Endodermal cell (in vitro differentiated cells): ENCODE data around the gene KAZN. TPM values are rescaled to one million over a fixed set of nuclear protein-coding genes. Genes with fewer than 3 reads are reported as not detected.
A peak's percentile ranks its signal among the peaks of the same experiment; 100 is the strongest.

ENCODE experiments used
- DNase-seq: peaks from one replicate; pipeline ENCODE4 v3.0.0-alpha.2; 2017
- H3K27ac ChIP-seq: 2 replicates; pipeline ENCODE4 v1.5.1; 2013; ENCODE audit warnings: mild to moderate bottlenecking, low read depth, low read length, moderate library complexity
- H3K27me3 ChIP-seq: 2 replicates; pipeline ENCODE4 v1.6.1; 2013; ENCODE audit warnings: mild to moderate bottlenecking, low read length, moderate library complexity; ENCODE audit not compliant: insufficient read depth, control insufficient read depth, poor library complexity, severe bottlenecking
- H3K36me3 ChIP-seq: 2 replicates; pipeline ENCODE4 v1.7.0; 2013; ENCODE audit warnings: mild to moderate bottlenecking, low read length, moderate library complexity; ENCODE audit not compliant: control insufficient read depth, insufficient read depth
- H3K4me1 ChIP-seq: one replicate; pipeline ENCODE4 v1.7.0; 2013; ENCODE audit warnings: low read length; ENCODE audit not compliant: control insufficient read depth, insufficient read depth
- H3K4me3 ChIP-seq: 2 replicates; pipeline ENCODE4 v1.5.1; 2013; ENCODE audit warnings: mild to moderate bottlenecking, low read length, moderate library complexity
- H3K9ac ChIP-seq: 2 replicates; pipeline ENCODE4 v1.6.1; 2013; ENCODE audit warnings: mild to moderate bottlenecking, low read length, moderate library complexity; ENCODE audit not compliant: poor library complexity, severe bottlenecking; ENCODE audit errors: extremely low read depth
- H3K9me3 ChIP-seq: 2 replicates; pipeline ENCODE4 v1.6.1; 2013; ENCODE audit warnings: mild to moderate bottlenecking, low read length, moderate library complexity; ENCODE audit not compliant: control insufficient read depth
- H3K27ac Mint-ChIP-seq: 2 replicates; pipeline ENCODE4 v1.8.0; 2020; ENCODE audit warnings: mixed read lengths
- H3K27me3 Mint-ChIP-seq: 2 replicates; pipeline ENCODE4 v1.8.0; 2021; ENCODE audit warnings: mild to moderate bottlenecking, mixed read lengths; ENCODE audit not compliant: insufficient read depth
- H3K36me3 Mint-ChIP-seq: 2 replicates; pipeline ENCODE4 v1.8.0; 2020; ENCODE audit warnings: low read depth, mixed read lengths
- H3K4me1 Mint-ChIP-seq: 2 replicates; pipeline ENCODE4 v1.8.0; 2020; ENCODE audit warnings: mixed read lengths
- H3K4me3 Mint-ChIP-seq: 2 replicates; pipeline ENCODE4 v1.8.0; 2020; ENCODE audit warnings: mild to moderate bottlenecking, moderate library complexity, mixed read lengths
- H3K9me3 Mint-ChIP-seq: 2 replicates; pipeline ENCODE4 v1.8.0; 2020; ENCODE audit warnings: mild to moderate bottlenecking, mixed read lengths
- WGBS, 2 experiments: methylation state at CpG; one replicate each; pipeline versions ENCODE4 v1.1.5 to v1.1.7; 2013; ENCODE audit warnings: missing lambda C conversion rate in 2 of 2, mixed read lengths in 1 of 2; ENCODE audit not compliant: insufficient coverage in 1 of 2, insufficient read length in 1 of 2; 5-methylcytosine and 5-hydroxymethylcytosine counted together
- total RNA-seq, 2 donors: library from RNA; stranded (reverse); fragmentation: NEBNext Ultra II Directional in 1 of 2; extraction: Animal tissue kit (Norgen Biotek cat#: 25700) in 1 of 2; gene quantifications; 2 replicates in 1 of 2; 3 replicates in 1 of 2; pipeline ENCODE4 v1.2.1, GENCODE V29; 2021
- TF ChIP-seq, protein P1 (sequence below): fragments of 200-600 bp; sonication (generic); conservative IDR thresholded peaks from 2 replicates; pipeline ENCODE4 v1.5.0; 2021; ENCODE audit warnings: antibody characterized with exemption, mild to moderate bottlenecking

The KAZN gene
- total RNA-seq, 2 donors from 2014 or later, result 12.4 to 13.9 TPM

DNA sequence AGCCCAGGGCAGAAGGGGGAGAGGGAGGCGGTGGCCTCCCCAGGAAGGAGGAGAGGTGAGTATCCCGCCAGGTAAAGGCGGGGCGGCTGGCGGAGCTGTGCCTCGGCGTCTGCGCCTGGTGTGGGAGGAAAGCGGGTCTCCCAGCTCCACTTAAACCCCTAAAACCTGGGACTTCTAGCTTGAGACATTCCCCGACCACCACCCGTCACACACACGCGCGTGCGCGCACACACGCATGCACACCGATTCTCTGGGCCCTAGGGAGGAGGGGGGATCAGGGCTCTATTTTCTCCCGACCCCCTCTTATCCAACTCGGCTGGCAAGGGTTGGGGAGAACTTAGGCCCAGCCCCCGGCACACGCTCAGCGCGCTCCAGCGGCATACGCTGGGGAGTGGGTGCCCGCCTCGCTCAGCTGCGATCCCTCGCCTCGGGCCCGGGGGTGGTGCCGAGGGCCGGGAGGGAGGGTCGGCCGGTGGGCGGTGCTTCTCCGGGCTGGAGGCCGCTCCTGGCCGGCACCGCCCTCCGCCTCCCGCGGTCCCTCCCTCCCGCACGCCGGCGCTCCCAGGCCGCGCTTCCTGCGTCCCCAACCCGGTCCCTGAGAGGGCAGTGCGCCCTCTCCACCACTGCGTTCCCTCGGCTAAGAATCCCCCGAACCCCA, 554.8 kb downstream of the KAZN start, which contains the start of gene TMEM51:
Gene TMEM51 (plus strand): TSS at position 564 of the 658 bp plus-strand sequence. CDS start 61,341 bp downstream, outside the sequence.
- Histone ChIP-seq H3K4me1 (peaks cover 23% of the 10 kb centered on the region), H3K27me3 (peaks cover 5% of the 10 kb centered on the region), H3K9ac (peak within 1 kb of the TSS; percentile 64), H3K4me3 (peak within 1 kb of the TSS; percentile 89), H3K9me3 (peaks cover 4% of the 10 kb centered on the region), H3K27ac (no peak within 1 kb of the TSS), H3K36me3 (no peaks in the 10 kb centered on the region)
- peak; percentile 93 for DNase-seq
- H3K4me1 Mint-ChIP-seq, result peaks cover 41% of the 10 kb centered on the region
- H3K4me3 Mint-ChIP-seq, result peak within 1 kb of the TSS; percentile 77
- peaks cover 35% of the 10 kb centered on the region for H3K27me3 Mint-ChIP-seq
- H3K36me3 Mint-ChIP-seq, result peaks cover 3% of the 10 kb centered on the region
- H3K27ac Mint-ChIP-seq, result peak within 1 kb of the TSS; percentile 88
- H3K9me3 Mint-ChIP-seq, result peaks cover 5% of the 10 kb centered on the region
- TF ChIP-seq, protein P1, sequence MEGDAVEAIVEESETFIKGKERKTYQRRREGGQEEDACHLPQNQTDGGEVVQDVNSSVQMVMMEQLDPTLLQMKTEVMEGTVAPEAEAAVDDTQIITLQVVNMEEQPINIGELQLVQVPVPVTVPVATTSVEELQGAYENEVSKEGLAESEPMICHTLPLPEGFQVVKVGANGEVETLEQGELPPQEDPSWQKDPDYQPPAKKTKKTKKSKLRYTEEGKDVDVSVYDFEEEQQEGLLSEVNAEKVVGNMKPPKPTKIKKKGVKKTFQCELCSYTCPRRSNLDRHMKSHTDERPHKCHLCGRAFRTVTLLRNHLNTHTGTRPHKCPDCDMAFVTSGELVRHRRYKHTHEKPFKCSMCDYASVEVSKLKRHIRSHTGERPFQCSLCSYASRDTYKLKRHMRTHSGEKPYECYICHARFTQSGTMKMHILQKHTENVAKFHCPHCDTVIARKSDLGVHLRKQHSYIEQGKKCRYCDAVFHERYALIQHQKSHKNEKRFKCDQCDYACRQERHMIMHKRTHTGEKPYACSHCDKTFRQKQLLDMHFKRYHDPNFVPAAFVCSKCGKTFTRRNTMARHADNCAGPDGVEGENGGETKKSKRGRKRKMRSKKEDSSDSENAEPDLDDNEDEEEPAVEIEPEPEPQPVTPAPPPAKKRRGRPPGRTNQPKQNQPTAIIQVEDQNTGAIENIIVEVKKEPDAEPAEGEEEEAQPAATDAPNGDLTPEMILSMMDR, result no peak
- 0% methylated on average over 1 to 56 of the region's 56 CpGs for WGBS, 2 experiments

DNA sequence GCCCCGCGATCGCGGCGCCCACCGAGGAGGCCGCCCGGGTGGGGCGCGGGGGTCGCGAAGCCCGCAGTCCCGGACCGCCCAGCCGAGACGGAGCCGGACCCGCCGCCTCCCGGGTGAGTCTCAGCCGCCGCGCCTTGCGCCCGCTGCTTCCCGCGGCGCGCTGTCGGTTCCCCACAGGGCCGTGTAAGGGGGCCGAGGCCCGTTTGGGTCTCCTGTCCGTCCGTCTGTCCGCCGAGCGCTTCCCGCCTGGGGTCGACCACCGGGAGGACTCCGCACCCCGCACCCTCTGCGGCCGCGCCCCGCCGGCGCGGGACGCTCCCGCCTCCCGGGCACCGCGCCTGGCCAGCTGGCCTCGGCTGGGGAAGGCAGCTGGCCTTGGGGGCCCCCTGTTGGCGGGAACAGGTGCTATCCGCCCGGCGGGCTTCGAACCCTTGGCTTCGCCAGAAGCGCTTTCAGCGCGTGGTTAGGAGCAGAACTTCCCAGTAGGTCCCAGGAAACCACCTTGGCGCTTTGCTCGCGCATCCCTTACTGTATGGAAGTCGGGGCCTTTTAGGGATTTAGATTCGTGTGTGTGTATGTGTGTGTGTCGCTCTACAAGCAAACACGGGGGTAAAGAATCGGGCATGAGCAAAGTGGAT, 555.5 kb downstream of the KAZN start:
- Histone ChIP-seq H3K4me3 (peak overlapping the region; percentile 89), H3K9ac (peak overlapping the region; percentile 61), H3K4me1 (peaks cover 23% of the 10 kb centered on the region), H3K9me3 (peaks cover 4% of the 10 kb centered on the region), H3K36me3 (no peaks in the 10 kb centered on the region), H3K27me3 (peaks cover 5% of the 10 kb centered on the region), H3K27ac (no peak overlapping the region)
- H3K36me3 Mint-ChIP-seq, result peaks cover 3% of the 10 kb centered on the region
- H3K4me3 Mint-ChIP-seq, result peak overlapping the region; percentile 77
- H3K4me1 Mint-ChIP-seq, result peaks cover 42% of the 10 kb centered on the region
- H3K27ac Mint-ChIP-seq, result no peak overlapping the region
- peak; percentile 92 for DNase-seq
- peaks cover 32% of the 10 kb centered on the region for H3K27me3 Mint-ChIP-seq
- TF ChIP-seq, protein P1, result peak; percentile 89
- WGBS, 2 experiments, result 1 to 8% methylated on average over 12 to 74 of the region's 74 CpGs
- peaks cover 5% of the 10 kb centered on the region for H3K9me3 Mint-ChIP-seq

DNA sequence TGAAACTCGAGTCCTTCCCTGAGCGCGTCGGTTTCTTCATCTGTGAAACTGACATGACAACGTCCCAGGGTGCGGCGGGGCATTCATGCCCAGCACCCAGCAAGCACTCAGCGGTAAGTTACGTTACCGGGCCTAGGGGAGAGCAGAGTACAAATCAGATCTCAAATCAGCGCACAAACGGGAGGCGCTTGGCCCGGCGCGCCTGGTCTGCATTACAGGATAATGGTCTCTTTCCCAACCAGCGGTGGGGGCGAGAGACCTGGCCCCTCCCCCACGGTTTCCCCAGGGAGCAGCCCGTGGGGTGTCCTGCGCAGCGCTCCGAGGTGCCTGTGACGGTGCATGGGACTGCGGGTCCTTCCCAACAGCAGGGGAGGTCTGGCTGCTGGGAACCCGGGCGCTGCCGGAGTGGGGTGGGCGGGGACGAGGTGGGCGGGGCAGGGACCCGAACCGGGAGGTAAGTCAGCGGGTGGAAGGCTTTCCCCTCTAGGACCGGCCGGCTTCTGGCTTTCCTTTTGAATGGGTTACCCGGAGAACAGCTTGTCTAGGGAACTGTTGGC, 556.1 kb downstream of the KAZN start:
- H3K27me3 ChIP-seq, result peaks cover 5% of the 10 kb centered on the region

More for the DNA sequence above, 556.1 kb downstream of the KAZN start:
- H3K4me3 ChIP-seq, result peak overlapping the region; percentile 89
- H3K27ac Mint-ChIP-seq, result no peak overlapping the region
- H3K9ac ChIP-seq, result peak overlapping the region; percentile 61
- H3K36me3 ChIP-seq, result no peaks in the 10 kb centered on the region
- peaks cover 32% of the 10 kb centered on the region for H3K27me3 Mint-ChIP-seq
- no peak overlapping the region for H3K27ac ChIP-seq
- DNase-seq, result peak; percentile 86
- peak overlapping the region; percentile 77 for H3K4me3 Mint-ChIP-seq
- peaks cover 42% of the 10 kb centered on the region for H3K4me1 Mint-ChIP-seq
- WGBS, 2 experiments, result 8 to 10% methylated on average over 26 to 37 of the region's 37 CpGs
- TF ChIP-seq, protein P1, result no peak
- H3K36me3 Mint-ChIP-seq, result peaks cover 3% of the 10 kb centered on the region
- H3K9me3 ChIP-seq, result peaks cover 4% of the 10 kb centered on the region
- H3K9me3 Mint-ChIP-seq, result peaks cover 5% of the 10 kb centered on the region
- peaks cover 23% of the 10 kb centered on the region for H3K4me1 ChIP-seq
